Kidney (tissue), 14 donors: Measurements from ENCODE around the gene MMP14. TPM values are rescaled to one million over a fixed set of nuclear protein-coding genes. Genes with fewer than 3 reads are reported as not detected.
A peak's percentile ranks its signal among the peaks of the same experiment; 100 is the strongest.

Experiments
- DNase-seq, 5 donors: peaks; one replicate each; pipeline ENCODE4 v3.0.0-alpha.2; 2013 to 2020
- FAIRE-seq: peaks from 2 replicates; lab custom pipeline; 2012; peaks lifted over from hg19 to GRCh38; lab: Jason Lieb, UNC
- H3K27ac ChIP-seq, 2 donors: one replicate each; pipeline ENCODE4 v1.7.0; 2013; ENCODE audit warnings: low read depth in 2 of 2, low read length in 2 of 2, inconsistent platforms in 1 of 2
- H3K27me3 ChIP-seq: one replicate; pipeline ENCODE4 v1.7.1; 2013; ENCODE audit warnings: low read length, inconsistent platforms; ENCODE audit not compliant: control insufficient read depth, insufficient read depth
- H3K36me3 ChIP-seq, 3 donors: one replicate each; pipeline versions ENCODE4 v1.7.0 to v1.7.1; 2013; ENCODE audit warnings: low read length in 3 of 3, control low read depth in 1 of 3, inconsistent platforms in 1 of 3; ENCODE audit not compliant: insufficient read depth in 3 of 3, control insufficient read depth in 2 of 3
- H3K4me1 ChIP-seq, 3 donors: one replicate each; pipeline versions ENCODE4 v1.7.0 to v1.7.1; 2013; ENCODE audit warnings: low read length in 3 of 3, inconsistent platforms in 1 of 3, low read depth in 1 of 3; ENCODE audit not compliant: control insufficient read depth in 2 of 3, insufficient read depth in 2 of 3
- H3K4me3 ChIP-seq, 3 donors: one replicate each; pipeline versions ENCODE4 v1.7.0 to v1.8.1; 2013; ENCODE audit warnings: low read length in 3 of 3, control low read depth in 1 of 3, inconsistent platforms in 1 of 3
- H3K9ac ChIP-seq, 3 donors: one replicate each; pipeline versions ENCODE4 v1.7.0 to v1.7.1; 2013; ENCODE audit warnings: low read length in 3 of 3, control low read depth in 1 of 3, inconsistent platforms in 1 of 3
- H3K9me3 ChIP-seq, 3 donors: one replicate each; pipeline versions ENCODE4 v1.7.0 to v1.7.1; 2013; ENCODE audit warnings: low read length in 3 of 3, control low read depth in 1 of 3, inconsistent platforms in 1 of 3; ENCODE audit not compliant: control insufficient read depth in 2 of 3, insufficient read depth in 1 of 3
- CTCF ChIP-seq: IDR thresholded peaks from 3 replicates; pipeline ENCODE4 v1.5.1; 2012; ENCODE audit warnings: mild to moderate bottlenecking, moderate library complexity, borderline replicate concordance; ENCODE audit not compliant: insufficient read depth; ENCODE audit errors: extremely low read depth
- intact Hi-C: fragments of 100-400 bp; cut with DNase I; formaldehyde crosslinking; loops from one replicate; pipeline ENCODE4 v1.11.1; 2022
- polyA plus RNA-seq: library from polyadenylated mRNA; stranded (reverse); fragments of 350-450 nt; fragmentation: Illumina TruSeq; extraction: RNeasy Lipid Tissue Mini Kit (QIAGEN cat#74804); gene quantifications from one replicate; pipeline ENCODE4 v1.2.3, GENCODE V29; 2014; ENCODE audit warnings: low read depth, low replicate concordance; ENCODE audit not compliant: insufficient read depth
- total RNA-seq: library from RNA; stranded (reverse); fragmentation: NEBNext Ultra II Directional; extraction: Animal tissue kit (Norgen Biotek cat#: 25700); gene quantifications from one replicate; pipeline ENCODE4 v1.2.1, GENCODE V29; 2021
- donor health status: control.
- donor health status: control.
- donor health status: control.
- donor health status: control.
- donor health status: control.
- donor health status: DM: yes; HTN: yes; CAD: no.
- donor health status: Normal renal cell carcinoma (clear cell type).

The MMP14 gene
- total and polyA plus RNA-seq, 2 donors from 2014 or later: 30.1 to 108 TPM

- DNase-seq (peak in 2 of 5 donors; percentile 26 to 38), FAIRE-seq (no peak)
- peaks cover 0 to 24% (median 21%) of the 10 kb centered on the region in 3 donors for H3K4me1 ChIP-seq
- H3K9ac ChIP-seq: no peak overlapping the region
- intact Hi-C loops: no loop called here
- H3K27me3 ChIP-seq: no peaks in the 10 kb centered on the region
- H3K9me3 ChIP-seq: no peaks in the 10 kb centered on the region
- H3K4me3 ChIP-seq: peak overlapping the region in 1 of 3 donors; percentile 20
- no peak for TF ChIP-seq CTCF
- peak overlapping the region; percentile 77 to 88 for H3K27ac ChIP-seq
- no peaks in the 10 kb centered on the region for H3K36me3 ChIP-seq
Observed at GRCh38 chr14:22796087-22796707, 40.2 kb upstream of the MMP14 start.

- Histone ChIP-seq H3K9ac (peak overlapping the region in 1 of 3 donors; percentile 2), H3K27me3 (no peaks in the 10 kb centered on the region), H3K36me3 (no peaks in the 10 kb centered on the region), H3K27ac (peak overlapping the region; percentile 66 to 88), H3K9me3 (no peaks in the 10 kb centered on the region), H3K4me1 (peaks cover 0 to 25% (median 21%) of the 10 kb centered on the region in 3 donors), H3K4me3 (peak overlapping the region in 1 of 3 donors; percentile 4)
- intact Hi-C loops: no loop called here
- FAIRE-seq: no peak
- TF ChIP-seq CTCF: no peak
- no peak for DNase-seq
Observed at GRCh38 chr14:22797017-22797917, 39.1 kb upstream of the MMP14 start.

- FAIRE-seq: no peak
- H3K9me3 ChIP-seq: no peaks in the 10 kb centered on the region
- no peaks in the 10 kb centered on the region for H3K36me3 ChIP-seq
- no peak overlapping the region for H3K4me3 ChIP-seq
- H3K27ac ChIP-seq: peak overlapping the region; percentile 50 to 57
- no peak for DNase-seq
- H3K4me1 ChIP-seq: peaks cover 0 to 25% (median 23%) of the 10 kb centered on the region in 3 donors
- no peak for TF ChIP-seq CTCF
- H3K27me3 ChIP-seq: no peaks in the 10 kb centered on the region
- intact Hi-C loops: no loop called here
- no peak overlapping the region for H3K9ac ChIP-seq
Observed at GRCh38 chr14:22798528-22798927, 37.9 kb upstream of the MMP14 start.
